ENCODE measurements around the gene JMJD8.

Gene JMJD8

GRCh38 chr16:648071-648780 lies 35.9 kb downstream of the JMJD8 start:
- DNase-seq (ENCODE audit: extremely low read depth, low read depth), result no peak
- peak; percentile 43 for TF ChIP-seq CTCF (IDR thresholded peaks at IDR 0.05; ENCODE audit: low read depth, low read length)

DNA sequence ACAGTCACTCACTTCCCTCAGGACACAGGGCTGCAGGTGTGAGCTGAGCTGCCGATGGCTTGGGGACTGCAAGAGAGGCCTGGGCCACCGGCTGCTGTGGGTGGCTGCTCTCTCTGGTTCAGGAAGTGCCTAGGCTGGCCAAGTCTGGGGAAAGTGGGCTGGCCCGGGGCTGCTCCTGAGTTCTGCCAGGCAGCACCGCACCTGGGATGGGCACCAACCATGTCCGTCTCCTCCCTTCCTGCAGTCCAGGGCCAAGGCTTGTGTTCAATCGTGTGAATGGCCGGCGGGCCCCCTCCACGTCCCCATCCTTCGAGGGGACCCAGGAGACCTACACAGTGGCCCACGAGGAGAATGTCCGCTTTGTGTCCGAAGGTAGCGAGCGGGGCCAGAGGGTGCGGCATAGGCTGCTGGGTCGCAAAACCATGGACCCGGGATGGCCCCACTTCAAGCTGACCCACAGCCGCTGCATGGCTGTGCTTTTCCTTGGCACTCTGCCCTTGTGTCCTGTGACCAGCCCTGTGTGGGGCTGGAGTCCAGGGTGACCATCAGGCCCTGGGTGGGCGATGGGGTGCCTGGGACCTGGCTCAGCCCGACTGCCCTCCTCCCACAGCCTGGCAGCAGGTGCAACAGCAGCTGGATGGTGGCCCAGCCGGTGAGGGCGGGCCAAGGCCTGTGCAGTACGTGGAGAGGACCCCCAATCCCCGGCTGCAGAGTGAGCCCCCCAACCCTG lies 36.8 kb downstream of the JMJD8 start:
- no peak for TF ChIP-seq CTCF (IDR thresholded peaks at IDR 0.05; ENCODE audit: low read depth, low read length)
- no peak for DNase-seq (ENCODE audit: extremely low read depth, low read depth)

GRCh38 chr16:646679-647172 lies 37.4 kb downstream of the JMJD8 start:
- TF ChIP-seq CTCF (IDR thresholded peaks at IDR 0.05; ENCODE audit: low read depth, low read length), result no peak
- DNase-seq (ENCODE audit: extremely low read depth, low read depth), result no peak

GRCh38 chr16:645852-646678 lies 38.1 kb downstream of the JMJD8 start:
- DNase-seq (ENCODE audit: extremely low read depth, low read depth), result no peak
- no peak for TF ChIP-seq CTCF (IDR thresholded peaks at IDR 0.05; ENCODE audit: low read depth, low read length)

GRCh38 chr16:644556-644955 lies 39.6 kb downstream of the JMJD8 start:
- DNase-seq (ENCODE audit: extremely low read depth, low read depth), result no peak
- no peak for TF ChIP-seq CTCF (IDR thresholded peaks at IDR 0.05; ENCODE audit: low read depth, low read length)

DNA sequence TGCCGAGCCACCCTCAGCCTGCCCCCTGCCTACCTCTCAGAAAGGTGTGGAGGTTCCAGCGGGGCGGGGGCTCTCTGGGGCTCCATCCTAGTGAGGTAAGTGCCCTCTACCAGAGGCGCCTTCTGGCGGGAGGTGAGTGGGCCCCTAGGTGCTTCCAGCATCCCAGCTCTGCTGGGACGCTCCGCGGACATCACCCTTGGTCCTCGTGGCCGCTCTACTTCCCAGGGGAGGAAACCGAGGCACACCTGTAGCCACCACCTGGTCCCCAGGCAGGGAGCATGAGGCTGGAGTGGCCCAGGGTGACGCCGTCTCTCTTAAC lies 41.1 kb downstream of the JMJD8 start:
- no peak for DNase-seq (ENCODE audit: extremely low read depth, low read depth)
- no peak for TF ChIP-seq CTCF (IDR thresholded peaks at IDR 0.05; ENCODE audit: low read depth, low read length)

Measured in AG09319 (cell line).